Naive thymus-derived CD4-positive, alpha-beta T cell (primary cell): Measurements from ENCODE around the gene GPR26. TPM values are rescaled to one million over a fixed set of nuclear protein-coding genes. Genes with fewer than 3 reads are reported as not detected.

ENCODE experiments used
- ATAC-seq: fragments of 150-1000 bp; cut with Tn5 transposase; 2 replicates; pipeline ENCODE4 v1.10.0; 2021; ENCODE audit warnings: mild to moderate bottlenecking, moderate library complexity
- CTCF ChIA-PET: fragments of 350-600 bp; sonication (Branson Sonifier 250); formaldehyde crosslinking; loops from one replicate; lab custom pipeline; 2021; ENCODE audit warnings: antibody characterized with exemption; lab: Charles Lee
- POLR2A ChIA-PET: fragments of 350-600 bp; sonication (Branson Sonifier 250); formaldehyde crosslinking; loops from one replicate; lab custom pipeline; 2021; ENCODE audit warnings: antibody characterized with exemption, inconsistent platforms; lab: Charles Lee
- DNase-seq, 9 donors: peaks; one replicate each; pipeline versions ENCODE4 v3.0.0 to v3.0.0-alpha.2; 2020 to 2022; ENCODE audit warnings: mixed read lengths in 1 of 9
- H3K27ac ChIP-seq: one replicate; pipeline ENCODE4 v1.7.0; 2013; ENCODE audit warnings: mild to moderate bottlenecking, low read depth, low read length, moderate library complexity
- H3K27me3 ChIP-seq, 2 donors: one replicate each; pipeline ENCODE4 v1.7.0; 2013; ENCODE audit warnings: low read length in 2 of 2, mild to moderate bottlenecking in 2 of 2, moderate library complexity in 2 of 2; ENCODE audit not compliant: control insufficient read depth in 2 of 2, insufficient read depth in 2 of 2
- H3K36me3 ChIP-seq, 3 experiments: 1 replicate in 2 of 3; 2 replicates in 1 of 3; pipeline ENCODE4 v1.7.0; 2013; ENCODE audit warnings: low read length in 3 of 3, mild to moderate bottlenecking in 3 of 3, moderate library complexity in 1 of 3; ENCODE audit not compliant: insufficient read depth in 3 of 3, control insufficient read depth in 2 of 3
- H3K4me1 ChIP-seq, 2 donors: one replicate each; pipeline ENCODE4 v1.7.0; 2013; ENCODE audit warnings: low read length in 2 of 2, mild to moderate bottlenecking in 2 of 2, moderate library complexity in 1 of 2; ENCODE audit not compliant: control insufficient read depth in 2 of 2, insufficient read depth in 2 of 2
- H3K4me3 ChIP-seq: 2 replicates; pipeline ENCODE4 v1.7.0; 2013; ENCODE audit warnings: mild to moderate bottlenecking, low read length
- H3K9me3 ChIP-seq, 3 experiments: 1 replicate in 2 of 3; 2 replicates in 1 of 3; pipeline ENCODE4 v1.7.0; 2013; ENCODE audit warnings: low read length in 3 of 3; ENCODE audit not compliant: control insufficient read depth in 2 of 3
- H3K27ac Mint-ChIP-seq, 9 donors: one replicate each; pipeline ENCODE4 v1.8.0; 2020 to 2022; ENCODE audit warnings: mixed read lengths in 9 of 9, mild to moderate bottlenecking in 8 of 9, moderate library complexity in 5 of 9, inconsistent platforms in 2 of 9
- H3K27me3 Mint-ChIP-seq, 5 donors: one replicate each; pipeline ENCODE4 v1.8.0; 2021 to 2022; ENCODE audit warnings: mixed read lengths in 5 of 5, mild to moderate bottlenecking in 1 of 5
- H3K36me3 Mint-ChIP-seq, 5 donors: one replicate each; pipeline ENCODE4 v1.8.0; 2020 to 2022; ENCODE audit warnings: mixed read lengths in 5 of 5, mild to moderate bottlenecking in 3 of 5, inconsistent platforms in 1 of 5
- H3K4me1 Mint-ChIP-seq, 7 donors: one replicate each; pipeline ENCODE4 v1.8.0; 2020 to 2022; ENCODE audit warnings: mixed read lengths in 7 of 7, mild to moderate bottlenecking in 3 of 7, inconsistent platforms in 1 of 7
- H3K4me3 Mint-ChIP-seq, 10 donors: one replicate each; pipeline ENCODE4 v1.8.0; 2020 to 2022; ENCODE audit warnings: mild to moderate bottlenecking in 10 of 10, mixed read lengths in 10 of 10, moderate library complexity in 6 of 10, inconsistent platforms in 2 of 10
- H3K9me3 Mint-ChIP-seq, 11 donors: one replicate each; pipeline ENCODE4 v1.8.0; 2020 to 2022; ENCODE audit warnings: mixed read lengths in 11 of 11, mild to moderate bottlenecking in 4 of 11, inconsistent platforms in 1 of 11, moderate library complexity in 1 of 11
- intact Hi-C, 2 donors: fragments of 100-400 bp; cut with micrococcal nuclease; formaldehyde crosslinking; loops; one replicate each; pipeline ENCODE4 v1.15.1; 2023
- polyA plus RNA-seq, 2 donors: library from polyadenylated mRNA; unstranded; fragments of 300-500 nt; fragmentation: Illumina TruSeq; gene quantifications; one replicate each; pipeline ENCODE4 v1.2.3, GENCODE V29; 2021
- total RNA-seq, 6 experiments: library from RNA in 5 of 6; stranded (reverse) in 5 of 6; gene quantifications; 1 replicate in 5 of 6; 2 replicates in 1 of 6; pipeline ENCODE4 v1.2.3 and lab custom pipeline; 2021 to 2026

GPR26 gene
- total and polyA plus RNA-seq, 7 experiments from 2014 or later = not detected

- H3K4me3 ChIP-seq = no peak overlapping the region
- no peaks in the 10 kb centered on the region for H3K27me3 ChIP-seq
- CTCF ChIA-PET = no interaction called here
- intact Hi-C loops = no loop called here
- Mint-ChIP-seq H3K4me3 (no peak overlapping the region), H3K4me1 (no peaks in the 10 kb centered on the region), H3K27ac (no peak overlapping the region), H3K27me3 (peaks cover 0 to 39% (median 15%) of the 10 kb centered on the region in 5 donors), H3K36me3 (peaks cover 0 to 4% (median 0%) of the 10 kb centered on the region in 5 donors), H3K9me3 (peaks cover 0 to 3% (median 0%) of the 10 kb centered on the region in 11 donors)
- H3K9me3 ChIP-seq = no peaks in the 10 kb centered on the region
- no peak for ATAC-seq
- no peak overlapping the region for H3K27ac ChIP-seq
- POLR2A ChIA-PET = no interaction called here
- DNase-seq = no peak
- no peaks in the 10 kb centered on the region for H3K4me1 ChIP-seq
- H3K36me3 ChIP-seq = no peaks in the 10 kb centered on the region
Measured at GRCh38 chr10:123720536-123720935, 54.4 kb downstream of the GPR26 start.

GRCh38 chr10:123721441-123722049 is 55.4 kb downstream of the GPR26 start:
- intact Hi-C loops = no loop called here
- Mint-ChIP-seq H3K27ac (no peak overlapping the region), H3K9me3 (peaks cover 0 to 3% (median 0%) of the 10 kb centered on the region in 11 donors), H3K36me3 (peaks cover 0 to 4% (median 0%) of the 10 kb centered on the region in 5 donors), H3K4me3 (no peak overlapping the region), H3K27me3 (peaks cover 0 to 39% (median 9%) of the 10 kb centered on the region in 5 donors), H3K4me1 (no peaks in the 10 kb centered on the region)
- H3K27me3 ChIP-seq = no peaks in the 10 kb centered on the region
- H3K27ac ChIP-seq = no peak overlapping the region
- H3K4me3 ChIP-seq = no peak overlapping the region
- H3K9me3 ChIP-seq = no peaks in the 10 kb centered on the region
- no peak for DNase-seq
- CTCF ChIA-PET = no interaction called here
- POLR2A ChIA-PET = no interaction called here
- ATAC-seq = no peak
- no peaks in the 10 kb centered on the region for H3K4me1 ChIP-seq
- no peaks in the 10 kb centered on the region for H3K36me3 ChIP-seq

GRCh38 chr10:123722351-123722750 is 56.2 kb downstream of the GPR26 start:
- Mint-ChIP-seq H3K4me3 (no peak overlapping the region), H3K36me3 (peaks cover 0 to 4% (median 0%) of the 10 kb centered on the region in 5 donors), H3K4me1 (no peaks in the 10 kb centered on the region), H3K9me3 (peaks cover 0 to 3% (median 0%) of the 10 kb centered on the region in 11 donors), H3K27ac (no peak overlapping the region), H3K27me3 (peaks cover 0 to 42% (median 9%) of the 10 kb centered on the region in 5 donors)
- DNase-seq = no peak
- H3K4me3 ChIP-seq = no peak overlapping the region
- no peaks in the 10 kb centered on the region for H3K4me1 ChIP-seq
- H3K27me3 ChIP-seq = no peaks in the 10 kb centered on the region
- ChIA-PET CTCF (no interaction called here), POLR2A (no interaction called here)
- H3K9me3 ChIP-seq = no peaks in the 10 kb centered on the region
- no peak overlapping the region for H3K27ac ChIP-seq
- ATAC-seq = no peak
- no peaks in the 10 kb centered on the region for H3K36me3 ChIP-seq
- intact Hi-C loops = no loop called here

GRCh38 chr10:123724747-123725146 is 58.6 kb downstream of the GPR26 start:
- H3K27ac ChIP-seq = no peak overlapping the region
- Mint-ChIP-seq H3K4me3 (no peak overlapping the region), H3K4me1 (no peaks in the 10 kb centered on the region), H3K27ac (no peak overlapping the region), H3K9me3 (peaks cover 0 to 3% (median 0%) of the 10 kb centered on the region in 11 donors), H3K27me3 (peaks cover 0 to 55% (median 9%) of the 10 kb centered on the region in 5 donors), H3K36me3 (peaks cover 0 to 4% (median 0%) of the 10 kb centered on the region in 5 donors)
- no peaks in the 10 kb centered on the region for H3K9me3 ChIP-seq
- intact Hi-C loops = no loop called here
- DNase-seq = no peak
- no peak for ATAC-seq
- CTCF ChIA-PET = no interaction called here
- H3K4me3 ChIP-seq = no peak overlapping the region
- H3K4me1 ChIP-seq = no peaks in the 10 kb centered on the region
- POLR2A ChIA-PET = no interaction called here
- H3K36me3 ChIP-seq = no peaks in the 10 kb centered on the region
- H3K27me3 ChIP-seq = no peaks in the 10 kb centered on the region

- ATAC-seq = no peak
- H3K36me3 ChIP-seq = no peaks in the 10 kb centered on the region
- no peaks in the 10 kb centered on the region for H3K27me3 ChIP-seq
- H3K4me3 ChIP-seq = no peak overlapping the region
- no peak for DNase-seq
- Mint-ChIP-seq H3K4me3 (no peak overlapping the region), H3K27me3 (peaks cover 0 to 46% (median 5%) of the 10 kb centered on the region in 5 donors), H3K36me3 (no peaks in the 10 kb centered on the region), H3K4me1 (no peaks in the 10 kb centered on the region), H3K9me3 (peaks cover 0 to 5% (median 0%) of the 10 kb centered on the region in 11 donors), H3K27ac (no peak overlapping the region)
- POLR2A ChIA-PET = no interaction called here
- no peak overlapping the region for H3K27ac ChIP-seq
- intact Hi-C loops = no loop called here
- H3K4me1 ChIP-seq = no peaks in the 10 kb centered on the region
- CTCF ChIA-PET = no interaction called here
- H3K9me3 ChIP-seq = no peaks in the 10 kb centered on the region
Measured at GRCh38 chr10:123726381-123726780, 60.2 kb downstream of the GPR26 start.

GRCh38 chr10:123726836-123727235 is 60.7 kb downstream of the GPR26 start:
- H3K27ac ChIP-seq = no peak overlapping the region
- intact Hi-C loops = no loop called here
- no peak for ATAC-seq
- H3K9me3 ChIP-seq = no peaks in the 10 kb centered on the region
- no peak overlapping the region for H3K4me3 ChIP-seq
- H3K4me1 ChIP-seq = no peaks in the 10 kb centered on the region
- Mint-ChIP-seq H3K27ac (no peak overlapping the region), H3K9me3 (peaks cover 0 to 5% (median 0%) of the 10 kb centered on the region in 11 donors), H3K36me3 (no peaks in the 10 kb centered on the region), H3K4me1 (no peaks in the 10 kb centered on the region), H3K4me3 (no peak overlapping the region), H3K27me3 (peaks cover 0 to 41% (median 5%) of the 10 kb centered on the region in 5 donors)
- no peaks in the 10 kb centered on the region for H3K36me3 ChIP-seq
- no peaks in the 10 kb centered on the region for H3K27me3 ChIP-seq
- ChIA-PET CTCF (no interaction called here), POLR2A (no interaction called here)
- no peak for DNase-seq

- no peaks in the 10 kb centered on the region for H3K36me3 Mint-ChIP-seq
- DNase-seq = no peak
- H3K36me3 ChIP-seq = no peaks in the 10 kb centered on the region
Measured at GRCh38 chr10:123729523-123729922, 63.4 kb downstream of the GPR26 start.

More at GRCh38 chr10:123729523-123729922, 63.4 kb downstream of the GPR26 start:
- H3K4me1 Mint-ChIP-seq = no peaks in the 10 kb centered on the region
- no peak overlapping the region for H3K27ac ChIP-seq
- peaks cover 0 to 8% (median 0%) of the 10 kb centered on the region in 11 donors for H3K9me3 Mint-ChIP-seq
- H3K27ac Mint-ChIP-seq = no peak overlapping the region
- ChIA-PET CTCF (no interaction called here), POLR2A (no interaction called here)
- ATAC-seq = no peak
- H3K27me3 Mint-ChIP-seq = peaks cover 0 to 24% (median 5%) of the 10 kb centered on the region in 5 donors
- no peaks in the 10 kb centered on the region for H3K4me1 ChIP-seq
- H3K4me3 Mint-ChIP-seq = no peak overlapping the region
- no peaks in the 10 kb centered on the region for H3K27me3 ChIP-seq
- no peaks in the 10 kb centered on the region for H3K9me3 ChIP-seq
- intact Hi-C loops = no loop called here
- H3K4me3 ChIP-seq = no peak overlapping the region
